ENCODE data around the gene TNF.

The TNF gene

GRCh38 chr6:31569861-31570536 is 5.4 kb upstream of the TNF start:
- H3K4me1 ChIP-seq (ENCODE audit: control insufficient read depth, insufficient read depth, low read length): no peaks in the 10 kb centered on the region
- no peak overlapping the region for H3K27ac ChIP-seq (ENCODE audit: extremely low read depth, low read depth, low read length)
- H3K36me3 ChIP-seq (ENCODE audit: control insufficient read depth in 2 of 2, insufficient read depth in 1 of 2, low read length in 2 of 2): no peaks in the 10 kb centered on the region
- H3K9me3 ChIP-seq (ENCODE audit: control insufficient read depth, insufficient read depth, low read depth, low read length): no peaks in the 10 kb centered on the region
- POLR2A ChIA-PET: interaction anchor here (1.1 to 1.6 kb wide), 2 partner anchors 10 to 29 kb away, joined by 3 to 5 read pairs; no protein-coding TSS in a partner anchor
- TF ChIP-seq ZNF777 (tag by site-specific recombination; IDR thresholded peaks at IDR 0.05; ENCODE audit: borderline replicate concordance) (no peak), GLI2 (tag by site-specific recombination; IDR thresholded peaks at IDR 0.05; ENCODE audit: borderline replicate concordance, low read depth) (no peak), ZNF433 (tag by site-specific recombination; IDR thresholded peaks at IDR 0.05; ENCODE audit: low read depth) (no peak), GLI4 (tag by site-specific recombination; IDR thresholded peaks at IDR 0.05) (no peak), ZFP69B (tag by site-specific recombination; IDR thresholded peaks at IDR 0.05) (no peak), PRDM10 (tag by site-specific recombination; IDR thresholded peaks at IDR 0.05) (no peak), ZNF223 (tag by site-specific recombination; IDR thresholded peaks at IDR 0.05) (no peak), SP2 (tag by site-specific recombination; IDR thresholded peaks at IDR 0.05) (no peak), WT1 (tag by site-specific recombination; IDR thresholded peaks at IDR 0.05) (no peak), ZNF16 (tag by site-specific recombination; IDR thresholded peaks at IDR 0.05; ENCODE audit: low read depth) (no peak), ZNF488 (tag by site-specific recombination; IDR thresholded peaks at IDR 0.05) (no peak), ZNF701 (tag by site-specific recombination; IDR thresholded peaks at IDR 0.05) (no peak), ZNF132 (tag by site-specific recombination; IDR thresholded peaks at IDR 0.05; ENCODE audit: borderline replicate concordance) (no peak), ZNF302 (tag by site-specific recombination; IDR thresholded peaks at IDR 0.05; ENCODE audit: low read depth) (no peak), ZNF341 (tag by site-specific recombination; IDR thresholded peaks at IDR 0.05; ENCODE audit: low read depth) (no peak), ZNF600 (tag by site-specific recombination; IDR thresholded peaks at IDR 0.05) (no peak)
- CTCF ChIA-PET: interaction anchor here (0.6 to 6.5 kb wide), 6 partner anchors 11 to 264 kb away, joined by 3 to 71 read pairs (median 6); partner anchors contain the start of genes ATP6V1G2, LST1 and LTB
- H3K4me3 ChIP-seq (ENCODE audit: low read depth, low read length): no peak overlapping the region

- no peak within 1 kb of the TSS for H3K27ac ChIP-seq (ENCODE audit: extremely low read depth, low read depth, low read length)
- H3K9me3 ChIP-seq (ENCODE audit: control insufficient read depth, insufficient read depth, low read depth, low read length): no peaks in the 10 kb centered on the region
- no peaks in the 10 kb centered on the region for H3K36me3 ChIP-seq (ENCODE audit: control insufficient read depth in 2 of 2, insufficient read depth in 1 of 2, low read length in 2 of 2)
- no peak within 1 kb of the TSS for H3K4me3 ChIP-seq (ENCODE audit: low read depth, low read length)
- ChIA-PET POLR2A (no interaction called here), CTCF (interaction anchor here (5.5 to 18.7 kb wide), 3 partner anchors 8 to 26 kb away, joined by 48 to 518 read pairs (median 71); partner anchors contain the start of genes LTB and NCR3)
- TF ChIP-seq ZIC2 (tag by site-specific recombination; IDR thresholded peaks at IDR 0.05): no peak
- TF ChIP-seq ZNF366 (tag by site-specific recombination; conservative IDR thresholded peaks at IDR 0.05): 0 out of 2 replicates have a peak, but pooled peaks have one; percentile 12
- H3K4me1 ChIP-seq (ENCODE audit: control insufficient read depth, insufficient read depth, low read length): no peaks in the 10 kb centered on the region
Observed at GRCh38 chr6:31572041-31572911, 3.1 kb upstream of the TNF start, which contains the start of gene LTA. Gene LTA (plus strand): TSS chr6:31572289. CDS start chr6:31572743, 454 bp downstream.
